ENCODE data around the gene EFHC1.
A peak's percentile ranks its signal among the peaks of the same experiment; 100 is the strongest.

The EFHC1 gene

DNA sequence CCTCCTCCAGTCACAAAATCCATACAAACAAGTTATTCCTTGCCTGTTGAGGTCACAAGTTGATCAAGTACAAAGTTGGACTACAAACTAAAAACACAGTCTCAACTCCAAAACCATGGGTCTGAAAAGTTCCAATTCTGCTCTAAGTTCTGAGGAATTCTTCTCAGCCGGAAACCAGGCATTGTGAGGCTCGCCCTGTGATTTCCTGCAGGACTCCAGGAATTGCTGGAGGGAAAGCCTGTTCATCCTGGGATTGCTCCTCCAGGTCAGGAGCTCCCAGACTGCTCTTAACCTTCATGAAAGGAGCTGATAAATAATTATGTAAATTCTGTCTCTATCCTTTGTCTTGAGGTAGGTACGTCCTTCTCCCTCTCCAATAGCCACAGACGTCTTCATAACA, 148.2 kb downstream of the EFHC1 start:
- H3K4me1 ChIP-seq (ENCODE audit: insufficient read depth, low read length, poor library complexity, severe bottlenecking) = peaks cover 97% of the 10 kb centered on the region

DNA sequence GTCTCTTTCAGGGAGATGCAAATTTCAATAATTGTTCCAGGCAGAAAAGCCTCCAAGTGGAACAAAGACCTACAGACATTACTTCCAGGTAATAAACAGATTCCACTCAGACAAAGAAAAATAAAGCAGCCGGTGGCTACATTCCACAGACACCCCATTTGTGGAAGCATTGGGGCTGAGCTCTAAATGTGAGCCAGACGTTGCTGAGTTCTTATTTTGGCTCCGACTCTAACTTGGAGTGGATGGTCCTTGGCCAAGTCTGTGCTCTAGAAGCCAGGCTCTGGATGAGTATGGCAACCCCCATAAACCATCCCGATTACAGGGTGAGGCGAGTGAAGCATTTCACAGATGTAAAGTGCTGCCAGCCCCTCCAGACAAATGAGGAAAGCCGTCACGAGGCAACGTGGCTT, 150.2 kb downstream of the EFHC1 start:
- H3K9me3 ChIP-seq (ENCODE audit: insufficient read depth, low read depth, low read length) = no peaks in the 10 kb centered on the region
- H3K4me2 ChIP-seq (ENCODE audit: low read depth, low read length, poor library complexity, severe bottlenecking) = peak overlapping the region; percentile 95
- H3K36me3 ChIP-seq (ENCODE audit: insufficient read depth, low read length) = no peaks in the 10 kb centered on the region
- TF ChIP-seq EZH2phosphoT487 (IDR thresholded peaks at IDR 0.05; ENCODE audit: borderline replicate concordance) (no peak), CTCF (conservative IDR thresholded peaks at IDR 0.05; ENCODE audit: low read length) (no peak)
- H3K79me2 ChIP-seq (ENCODE audit: insufficient read depth, low read length) = peaks cover 100% of the 10 kb centered on the region
- no peaks in the 10 kb centered on the region for H3K27me3 ChIP-seq (ENCODE audit: insufficient read depth, low read length, poor library complexity, severe bottlenecking)
- H2AFZ ChIP-seq (ENCODE audit: low read length) = no peak overlapping the region
- H3K4me3 ChIP-seq (ENCODE audit: low read length, poor library complexity, severe bottlenecking) = peak overlapping the region; percentile 88
- peaks cover 90% of the 10 kb centered on the region for H3K4me1 ChIP-seq (ENCODE audit: insufficient read depth, low read length, poor library complexity, severe bottlenecking)
- peaks cover 3% of the 10 kb centered on the region; the same call in 1 of the 2 replicates for H3F3A ChIP-seq (ENCODE audit: low read depth)
- no peaks in the 10 kb centered on the region for H3K9me2 ChIP-seq (replicated peaks; ENCODE audit: low read depth, low read length)
- peaks cover 83% of the 10 kb centered on the region for H4K20me1 ChIP-seq (ENCODE audit: insufficient read depth, low read length, poor library complexity, severe bottlenecking)
- peak overlapping the region; percentile 52 for H3K9ac ChIP-seq (ENCODE audit: low read depth, low read length, poor library complexity, severe bottlenecking)

More for the DNA sequence above, 148.2 kb downstream of the EFHC1 start:
- peaks cover 3% of the 10 kb centered on the region; the same call in 1 of the 2 replicates for H3F3A ChIP-seq (ENCODE audit: low read depth)
- no peaks in the 10 kb centered on the region for H3K27me3 ChIP-seq (ENCODE audit: insufficient read depth, low read length, poor library complexity, severe bottlenecking)
- TF ChIP-seq EZH2phosphoT487 (IDR thresholded peaks at IDR 0.05; ENCODE audit: borderline replicate concordance) (no peak), CTCF (conservative IDR thresholded peaks at IDR 0.05; ENCODE audit: low read length) (no peak)
- no peaks in the 10 kb centered on the region for H3K9me3 ChIP-seq (ENCODE audit: insufficient read depth, low read depth, low read length)
- H3K36me3 ChIP-seq (ENCODE audit: insufficient read depth, low read length) = peaks cover 2% of the 10 kb centered on the region; the same call in 1 of the 2 replicates
- H3K9ac ChIP-seq (ENCODE audit: low read depth, low read length, poor library complexity, severe bottlenecking) = peak overlapping the region; percentile 34
- H3K4me3 ChIP-seq (ENCODE audit: low read length, poor library complexity, severe bottlenecking) = peak overlapping the region; percentile 25
- peaks cover 81% of the 10 kb centered on the region for H4K20me1 ChIP-seq (ENCODE audit: insufficient read depth, low read length, poor library complexity, severe bottlenecking)
- no peak overlapping the region for H2AFZ ChIP-seq (ENCODE audit: low read length)
- no peaks in the 10 kb centered on the region for H3K9me2 ChIP-seq (replicated peaks; ENCODE audit: low read depth, low read length)
- peaks cover 100% of the 10 kb centered on the region for H3K79me2 ChIP-seq (ENCODE audit: insufficient read depth, low read length)
- H3K4me2 ChIP-seq (ENCODE audit: low read depth, low read length, poor library complexity, severe bottlenecking) = peak overlapping the region; percentile 95

DNA sequence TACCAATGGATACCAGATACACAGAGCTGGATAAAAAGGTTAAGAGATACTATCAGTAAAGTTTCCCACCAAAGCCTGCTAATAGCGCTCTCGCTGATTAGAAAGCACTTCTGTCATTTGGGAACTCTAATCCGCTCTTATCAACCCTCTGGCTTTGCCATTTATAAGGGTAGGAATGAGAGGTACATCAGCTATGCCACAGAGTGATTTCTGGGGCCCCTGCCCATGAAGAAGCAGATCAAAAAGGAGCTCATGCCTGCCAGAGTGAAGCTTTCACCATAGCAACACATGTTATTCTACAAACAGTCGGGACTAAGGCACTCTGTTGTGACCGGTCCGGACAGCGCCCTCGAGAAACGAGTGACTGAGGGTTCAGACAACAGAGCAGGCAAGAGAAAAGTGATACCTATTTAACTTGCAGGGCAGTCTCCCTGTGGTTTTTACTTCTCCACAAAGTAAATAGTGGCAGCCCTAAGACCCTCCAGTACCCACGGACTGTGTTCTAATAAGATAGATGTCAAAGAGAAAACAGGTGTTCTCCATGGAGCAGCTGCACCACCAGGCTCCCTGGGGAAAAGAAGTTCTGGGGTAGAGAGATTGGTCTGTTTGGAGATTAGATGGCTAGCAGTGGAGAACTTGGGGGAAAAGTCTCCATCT, 151.1 kb downstream of the EFHC1 start:
- peaks cover 83% of the 10 kb centered on the region for H4K20me1 ChIP-seq (ENCODE audit: insufficient read depth, low read length, poor library complexity, severe bottlenecking)
- no peak overlapping the region for H2AFZ ChIP-seq (ENCODE audit: low read length)
- H3K9me2 ChIP-seq (replicated peaks; ENCODE audit: low read depth, low read length) = no peaks in the 10 kb centered on the region
- peaks cover 100% of the 10 kb centered on the region for H3K79me2 ChIP-seq (ENCODE audit: insufficient read depth, low read length)
- no peaks in the 10 kb centered on the region for H3K27me3 ChIP-seq (ENCODE audit: insufficient read depth, low read length, poor library complexity, severe bottlenecking)
- H3K36me3 ChIP-seq (ENCODE audit: insufficient read depth, low read length) = no peaks in the 10 kb centered on the region
- no peak for TF ChIP-seq EZH2phosphoT487 (IDR thresholded peaks at IDR 0.05; ENCODE audit: borderline replicate concordance)
- peaks cover 89% of the 10 kb centered on the region for H3K4me1 ChIP-seq (ENCODE audit: insufficient read depth, low read length, poor library complexity, severe bottlenecking)
- no peaks in the 10 kb centered on the region; the same call in 1 of the 2 replicates for H3F3A ChIP-seq (ENCODE audit: low read depth)
- H3K4me3 ChIP-seq (ENCODE audit: low read length, poor library complexity, severe bottlenecking) = peak overlapping the region; percentile 88
- H3K9ac ChIP-seq (ENCODE audit: low read depth, low read length, poor library complexity, severe bottlenecking) = peak overlapping the region; percentile 52
- no peaks in the 10 kb centered on the region for H3K9me3 ChIP-seq (ENCODE audit: insufficient read depth, low read depth, low read length)
- peak overlapping the region; percentile 95 for H3K4me2 ChIP-seq (ENCODE audit: low read depth, low read length, poor library complexity, severe bottlenecking)

Measured in Loucy (cell line).